HCT116 (cell line): ENCODE measurements around the gene GRIN3B. TPM values are rescaled to one million over a fixed set of nuclear protein-coding genes. Genes with fewer than 3 reads are reported as not detected.

Experiments used
- ATAC-seq: fragments of 200-7000 bp; cut with Tn5 transposase; 2 replicates; pipeline ENCODE4 v1.9.1; 2020; ENCODE audit warnings: mild to moderate bottlenecking, moderate library complexity
- BruUV-seq: library from RNA; stranded (reverse); fragments of 400-500 nt; replicated peaks from 2 replicates; lab custom pipeline; 2021; lab: Mats Ljungman, UMichigan
- CTCF ChIA-PET: fragments of 300-600 bp; sonication (Branson Sonifier 250); formaldehyde crosslinking; loops from one replicate; lab custom pipeline; 2021; ENCODE audit warnings: antibody characterized with exemption; lab: Charles Lee
- POLR2A ChIA-PET: fragments of 300-600, 350-600 bp; sonication (Branson Sonifier 250); formaldehyde crosslinking; loops from one replicate; lab custom pipeline; 2021; ENCODE audit warnings: antibody characterized with exemption; lab: Charles Lee
- RAD21 ChIA-PET, 2 experiments: fragments of 300-600 bp; sonication (Branson Sonifier 250); formaldehyde crosslinking; loops; one replicate each; lab custom pipeline; 2023; ENCODE audit warnings: low total read pairs in 2 of 2; ENCODE audit not compliant: uncharacterized antibody in 2 of 2, unreplicated experiment in 2 of 2, low non-redundant PET in 1 of 2; lab: Charles Lee
- DNase-seq: peaks from one replicate; pipeline ENCODE4 v3.0.0-alpha.2; 2010; ENCODE audit warnings: low read depth, low spot score
- H2AFZ ChIP-seq: fragments of 200-600 bp; shearing (Covaris generic), sonication (generic); 2 replicates; pipeline ENCODE4 v1.6.1; 2017; ENCODE audit warnings: low read depth, mixed run types, mixed read lengths, antibody characterized with exemption, low read length; ENCODE audit not compliant: poor library complexity, severe bottlenecking
- H3K27ac ChIP-seq: 2 replicates; pipeline ENCODE4 v1.5.1; 2012; ENCODE audit warnings: low read depth, low read length
- H3K27me3 ChIP-seq: fragments of 200-600 bp; sonication (generic); 2 replicates; pipeline ENCODE4 v1.6.1; 2016; ENCODE audit warnings: mixed run types, low read length, mixed read lengths; ENCODE audit not compliant: insufficient read depth
- H3K36me3 ChIP-seq, 2 experiments: fragments of 200-500 bp in 1 of 2; fragments of 200-600 bp in 1 of 2; sonication (Bioruptor generic) in 1 of 2; sonication (generic) in 1 of 2; 2 replicates each; pipeline versions ENCODE4 v1.5.1 to v1.6.1; 2014 to 2016; ENCODE audit warnings: low read length in 2 of 2, inconsistent platforms in 1 of 2, mixed read lengths in 1 of 2, mixed run types in 1 of 2; ENCODE audit not compliant: insufficient read depth in 2 of 2, control insufficient read depth in 1 of 2
- H3K4me1 ChIP-seq, 2 experiments: fragments of 200-600 bp in 1 of 2; sonication (generic) in 1 of 2; 2 replicates each; pipeline versions ENCODE4 v1.5.1 to v1.6.1; 2012 to 2017; ENCODE audit warnings: low read length in 2 of 2, inconsistent platforms in 1 of 2, mild to moderate bottlenecking in 1 of 2, mixed read lengths in 1 of 2, mixed run types in 1 of 2, moderate library complexity in 1 of 2; ENCODE audit not compliant: insufficient read depth in 2 of 2, control insufficient read depth in 1 of 2
- H3K4me2 ChIP-seq: fragments of 200-600 bp; sonication (generic); 2 replicates; pipeline ENCODE4 v1.6.1; 2017; ENCODE audit warnings: mixed run types, low read length, mixed read lengths
- H3K4me3 ChIP-seq, 2 experiments: fragments of 200-600 bp in 1 of 2; sonication (generic) in 1 of 2; replicated peaks in 1 of 2; 2 replicates each; pipeline ENCODE4 v1.5.1; 2011 to 2016; ENCODE audit warnings: low read length in 2 of 2, control low read depth in 1 of 2, low read depth in 1 of 2, mild to moderate bottlenecking in 1 of 2, mixed read lengths in 1 of 2, mixed run types in 1 of 2
- H3K79me2 ChIP-seq: fragments of 200-600 bp; sonication (generic); 2 replicates; pipeline ENCODE4 v1.6.1; 2017; ENCODE audit warnings: mild to moderate bottlenecking, mixed run types, low read length, moderate library complexity, mixed read lengths; ENCODE audit not compliant: insufficient read depth
- H3K9ac ChIP-seq: fragments of 200-600 bp; sonication (generic); 2 replicates; pipeline ENCODE4 v1.6.1; 2016; ENCODE audit warnings: low read length, mixed read lengths
- H3K9me2 ChIP-seq: fragments of 200-600 bp; sonication (generic), shearing (Covaris generic); 2 replicates; pipeline ENCODE4 v1.6.1; 2017; ENCODE audit warnings: mixed run types, mild to moderate bottlenecking, moderate library complexity; ENCODE audit not compliant: insufficient read depth
- H3K9me3 ChIP-seq, 2 experiments: fragments of 200-500 bp in 1 of 2; fragments of 200-600 bp in 1 of 2; sonication (Bioruptor generic) in 1 of 2; sonication (generic) in 1 of 2; 2 replicates each; pipeline ENCODE4 v1.6.1; 2014 to 2017; ENCODE audit warnings: low read length in 2 of 2, mixed read lengths in 2 of 2, inconsistent platforms in 1 of 2, low read depth in 1 of 2, mild to moderate bottlenecking in 1 of 2, mixed run types in 1 of 2, moderate library complexity in 1 of 2; ENCODE audit not compliant: control insufficient read depth in 1 of 2, insufficient read depth in 1 of 2
- H4K20me1 ChIP-seq: fragments of 200-600 bp; sonication (generic), shearing (Covaris generic); 2 replicates; pipeline ENCODE4 v1.6.1; 2017; ENCODE audit warnings: mixed run types, mild to moderate bottlenecking, moderate library complexity; ENCODE audit not compliant: insufficient read depth
- ATF3 ChIP-seq: IDR thresholded peaks from 2 replicates; pipeline ENCODE4 v1.6.1; 2012
- CBX3 ChIP-seq: IDR thresholded peaks from 2 replicates; pipeline ENCODE4 v1.6.1; 2012; ENCODE audit warnings: low read depth
- CEBPB ChIP-seq: IDR thresholded peaks from 2 replicates; pipeline ENCODE4 v1.6.1; 2012; ENCODE audit warnings: low read depth
- EGR1 ChIP-seq: IDR thresholded peaks from 2 replicates; pipeline ENCODE4 v1.6.1; 2012; ENCODE audit warnings: low read depth
- ELF1 ChIP-seq: IDR thresholded peaks from 2 replicates; pipeline ENCODE4 v1.6.1; 2012; ENCODE audit warnings: low read depth, borderline replicate concordance
- EZH2 ChIP-seq: fragments of 200-600 bp; sonication (generic); IDR thresholded peaks from 2 replicates; pipeline ENCODE4 v1.6.1; 2017; ENCODE audit warnings: antibody characterized with exemption, mixed run types
- EZH2phosphoT487 ChIP-seq: fragments of 200-600 bp; IDR thresholded peaks from 2 replicates; pipeline ENCODE4 v1.6.1; 2018; ENCODE audit warnings: antibody characterized with exemption, borderline replicate concordance
- FOSL1 ChIP-seq: IDR thresholded peaks from 2 replicates; pipeline ENCODE4 v1.6.1; 2012; ENCODE audit warnings: low read depth
- JUND ChIP-seq: IDR thresholded peaks from 2 replicates; pipeline ENCODE4 v1.6.1; 2012
- POLR2AphosphoS5 ChIP-seq: IDR thresholded peaks from 2 replicates; pipeline ENCODE4 v1.6.1; 2011; ENCODE audit warnings: mild to moderate bottlenecking, low read depth, low read length, moderate library complexity
- RAD21 ChIP-seq: IDR thresholded peaks from 2 replicates; pipeline ENCODE4 v1.6.1; 2012; ENCODE audit warnings: low read depth, mild to moderate bottlenecking
- SIN3A ChIP-seq: IDR thresholded peaks from 2 replicates; pipeline ENCODE4 v1.6.1; 2012; ENCODE audit warnings: low read depth
- SP1 ChIP-seq: IDR thresholded peaks from 2 replicates; pipeline ENCODE4 v1.6.1; 2012; ENCODE audit warnings: low read depth
- SRF ChIP-seq: IDR thresholded peaks from 2 replicates; pipeline ENCODE4 v1.6.1; 2012; ENCODE audit warnings: low read depth
- YY1 ChIP-seq: IDR thresholded peaks from 2 replicates; pipeline ENCODE4 v1.6.1; 2011; ENCODE audit warnings: low read length, low read depth, moderate library complexity, mild to moderate bottlenecking; ENCODE audit not compliant: insufficient replicate concordance; ENCODE audit errors: extremely low read depth
- ZBTB33 ChIP-seq: IDR thresholded peaks from 2 replicates; pipeline ENCODE4 v1.6.1; 2011; ENCODE audit warnings: mild to moderate bottlenecking, low read length, moderate library complexity; ENCODE audit not compliant: insufficient replicate concordance; ENCODE audit errors: extremely low read depth
- ZFX ChIP-seq: fragments of 450-650 bp; IDR thresholded peaks from 2 replicates; pipeline ENCODE4 v1.6.1; 2017
- ZNF274 ChIP-seq: fragments of 200-500 bp; sonication (Bioruptor generic); IDR thresholded peaks from 2 replicates; pipeline ENCODE4 v1.6.1; 2014; ENCODE audit warnings: mild to moderate bottlenecking, low read depth, low read length, inconsistent platforms
- intact Hi-C: fragments of 100-400 bp; cut with micrococcal nuclease; formaldehyde crosslinking; loops from 2 replicates; pipeline ENCODE4 v1.10.0; 2022
- total RNA-seq: library from RNA; stranded (reverse); gene quantifications from one replicate; pipeline ENCODE4 v1.2.1, GENCODE V29; 2021; ENCODE audit not compliant: unreplicated experiment
- TF ChIP-seq, protein P1 (sequence below): IDR thresholded peaks from 2 replicates; pipeline ENCODE4 v1.6.1; 2012
- TF ChIP-seq, protein P2 (sequence below), 3 experiments: fragments of 200-600 bp in 1 of 3; sonication (generic) in 1 of 3; IDR thresholded peaks in 2 of 3; conservative IDR thresholded peaks in 1 of 3; 2 replicates each; pipeline ENCODE4 v1.5.1; 2012 to 2017; ENCODE audit warnings: low read depth in 2 of 3, low read length in 2 of 3, antibody characterized with exemption in 1 of 3, borderline replicate concordance in 1 of 3, control low read depth in 1 of 3, mild to moderate bottlenecking in 1 of 3, mixed read lengths in 1 of 3, mixed run types in 1 of 3, moderate library complexity in 1 of 3; ENCODE audit not compliant: insufficient read depth in 1 of 3

The GRIN3B gene
- total RNA-seq, 1 experiment from 2014 or later, result 0.69 TPM

- no peaks in the 10 kb centered on the region for H4K20me1 ChIP-seq
- H3K9me3 ChIP-seq, result no peaks in the 10 kb centered on the region
- no peaks in the 10 kb centered on the region for H3K9me2 ChIP-seq
- ChIA-PET CTCF (interaction anchor here (1.4 to 2.0 kb wide), 2 partner anchors 60 to 126 kb away, joined by 9 to 12 read pairs; no protein-coding TSS in a partner anchor), RAD21 (interaction anchor here (1.2 to 1.5 kb wide), 2 partner anchors 59 to 60 kb away, joined by 5 to 8 read pairs; no protein-coding TSS in a partner anchor), POLR2A (interaction anchor here (1.9 kb wide), 1 partner anchor 60 kb away, joined by 4 read pairs; no protein-coding TSS in a partner anchor)
- ATAC-seq, result peak; percentile 86
- no peak for DNase-seq
- H2AFZ ChIP-seq, result no peak overlapping the region
- no peaks in the 10 kb centered on the region for H3K27me3 ChIP-seq
- BruUV-seq, result no TSS peak
- H3K79me2 ChIP-seq, result peaks cover 31% of the 10 kb centered on the region
- peak overlapping the region; percentile 88 for H3K27ac ChIP-seq
- peak overlapping the region; percentile 20 to 45 for H3K4me3 ChIP-seq
- H3K9ac ChIP-seq, result peak overlapping the region; percentile 58
- peaks cover 6 to 18% of the 10 kb centered on the region in 2 experiments for H3K36me3 ChIP-seq
- H3K4me2 ChIP-seq, result peak overlapping the region; percentile 81
- H3K4me1 ChIP-seq, result peaks cover 22 to 42% of the 10 kb centered on the region in 2 experiments
- intact Hi-C loops, result loop anchor here (1.0 to 2.0 kb wide), 3 partner anchors 57 to 212 kb away; no protein-coding TSS in a partner anchor
- TF ChIP-seq CBX3, result no peak
- TF ChIP-seq YY1, result no peak
- TF ChIP-seq ZFX, result peak; percentile 36; the same call in 1 of the 2 replicates
- TF ChIP-seq EZH2, result no peak
- TF ChIP-seq EZH2phosphoT487, result no peak
- no peak for TF ChIP-seq ZBTB33
- TF ChIP-seq SRF, result no peak
- TF ChIP-seq ZNF274, result no peak
- no peak for TF ChIP-seq SP1
- TF ChIP-seq, protein P1, sequence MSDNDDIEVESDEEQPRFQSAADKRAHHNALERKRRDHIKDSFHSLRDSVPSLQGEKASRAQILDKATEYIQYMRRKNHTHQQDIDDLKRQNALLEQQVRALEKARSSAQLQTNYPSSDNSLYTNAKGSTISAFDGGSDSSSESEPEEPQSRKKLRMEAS, result peak; percentile 57
- no peak for TF ChIP-seq EGR1
- no peak for TF ChIP-seq CEBPB
- TF ChIP-seq SIN3A, result no peak
- TF ChIP-seq POLR2AphosphoS5, result no peak
- TF ChIP-seq, protein P2, sequence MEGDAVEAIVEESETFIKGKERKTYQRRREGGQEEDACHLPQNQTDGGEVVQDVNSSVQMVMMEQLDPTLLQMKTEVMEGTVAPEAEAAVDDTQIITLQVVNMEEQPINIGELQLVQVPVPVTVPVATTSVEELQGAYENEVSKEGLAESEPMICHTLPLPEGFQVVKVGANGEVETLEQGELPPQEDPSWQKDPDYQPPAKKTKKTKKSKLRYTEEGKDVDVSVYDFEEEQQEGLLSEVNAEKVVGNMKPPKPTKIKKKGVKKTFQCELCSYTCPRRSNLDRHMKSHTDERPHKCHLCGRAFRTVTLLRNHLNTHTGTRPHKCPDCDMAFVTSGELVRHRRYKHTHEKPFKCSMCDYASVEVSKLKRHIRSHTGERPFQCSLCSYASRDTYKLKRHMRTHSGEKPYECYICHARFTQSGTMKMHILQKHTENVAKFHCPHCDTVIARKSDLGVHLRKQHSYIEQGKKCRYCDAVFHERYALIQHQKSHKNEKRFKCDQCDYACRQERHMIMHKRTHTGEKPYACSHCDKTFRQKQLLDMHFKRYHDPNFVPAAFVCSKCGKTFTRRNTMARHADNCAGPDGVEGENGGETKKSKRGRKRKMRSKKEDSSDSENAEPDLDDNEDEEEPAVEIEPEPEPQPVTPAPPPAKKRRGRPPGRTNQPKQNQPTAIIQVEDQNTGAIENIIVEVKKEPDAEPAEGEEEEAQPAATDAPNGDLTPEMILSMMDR (IDR thresholded peaks at IDR 0.05 in 2 of 3, conservative IDR thresholded peaks at IDR 0.05 in 1 of 3; ENCODE audit: borderline replicate concordance in 1 of 3, insufficient read depth in 1 of 3, low read depth in 2 of 3, low read length in 2 of 3), result peak; percentile 75 to 86 (median 84)
- TF ChIP-seq FOSL1, result no peak
- no peak for TF ChIP-seq ATF3
- TF ChIP-seq JUND, result no peak
- TF ChIP-seq RAD21, result peak; percentile 93
- no peak for TF ChIP-seq ELF1
Observed at GRCh38 chr19:982567-983170, 17.6 kb upstream of the GRIN3B start.
